PC-9 (cell line): ENCODE results near the gene CAPN15.

ENCODE experiments used
- EZH2 ChIP-seq: fragments of 200-600 bp; sonication (generic); IDR thresholded peaks from 2 replicates; pipeline ENCODE4 v1.8.0; 2017; ENCODE audit warnings: antibody characterized with exemption, low read depth
- TF ChIP-seq, protein P1 (sequence below): fragments of 200-600 bp; sonication (generic); conservative IDR thresholded peaks from 2 replicates; pipeline ENCODE4 v1.6.1; 2017; ENCODE audit warnings: mixed run types, antibody characterized with exemption, mild to moderate bottlenecking, moderate library complexity

- TF ChIP-seq, protein P1, sequence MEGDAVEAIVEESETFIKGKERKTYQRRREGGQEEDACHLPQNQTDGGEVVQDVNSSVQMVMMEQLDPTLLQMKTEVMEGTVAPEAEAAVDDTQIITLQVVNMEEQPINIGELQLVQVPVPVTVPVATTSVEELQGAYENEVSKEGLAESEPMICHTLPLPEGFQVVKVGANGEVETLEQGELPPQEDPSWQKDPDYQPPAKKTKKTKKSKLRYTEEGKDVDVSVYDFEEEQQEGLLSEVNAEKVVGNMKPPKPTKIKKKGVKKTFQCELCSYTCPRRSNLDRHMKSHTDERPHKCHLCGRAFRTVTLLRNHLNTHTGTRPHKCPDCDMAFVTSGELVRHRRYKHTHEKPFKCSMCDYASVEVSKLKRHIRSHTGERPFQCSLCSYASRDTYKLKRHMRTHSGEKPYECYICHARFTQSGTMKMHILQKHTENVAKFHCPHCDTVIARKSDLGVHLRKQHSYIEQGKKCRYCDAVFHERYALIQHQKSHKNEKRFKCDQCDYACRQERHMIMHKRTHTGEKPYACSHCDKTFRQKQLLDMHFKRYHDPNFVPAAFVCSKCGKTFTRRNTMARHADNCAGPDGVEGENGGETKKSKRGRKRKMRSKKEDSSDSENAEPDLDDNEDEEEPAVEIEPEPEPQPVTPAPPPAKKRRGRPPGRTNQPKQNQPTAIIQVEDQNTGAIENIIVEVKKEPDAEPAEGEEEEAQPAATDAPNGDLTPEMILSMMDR: no peak
- TF ChIP-seq EZH2: no peak
These were observed 63.3 kb downstream of the CAPN15 start for GRCh38 chr16:590815-591200.
